ENCODE data around the gene FZD1. TPM values are rescaled to one million over a fixed set of nuclear protein-coding genes. Genes with fewer than 3 reads are reported as not detected.
A peak's percentile ranks its signal among the peaks of the same experiment; 100 is the strongest.

The FZD1 gene
- total and polyA plus RNA-seq, 10 donors = 0.61 to 7.7 (median 4.3) TPM

DNA sequence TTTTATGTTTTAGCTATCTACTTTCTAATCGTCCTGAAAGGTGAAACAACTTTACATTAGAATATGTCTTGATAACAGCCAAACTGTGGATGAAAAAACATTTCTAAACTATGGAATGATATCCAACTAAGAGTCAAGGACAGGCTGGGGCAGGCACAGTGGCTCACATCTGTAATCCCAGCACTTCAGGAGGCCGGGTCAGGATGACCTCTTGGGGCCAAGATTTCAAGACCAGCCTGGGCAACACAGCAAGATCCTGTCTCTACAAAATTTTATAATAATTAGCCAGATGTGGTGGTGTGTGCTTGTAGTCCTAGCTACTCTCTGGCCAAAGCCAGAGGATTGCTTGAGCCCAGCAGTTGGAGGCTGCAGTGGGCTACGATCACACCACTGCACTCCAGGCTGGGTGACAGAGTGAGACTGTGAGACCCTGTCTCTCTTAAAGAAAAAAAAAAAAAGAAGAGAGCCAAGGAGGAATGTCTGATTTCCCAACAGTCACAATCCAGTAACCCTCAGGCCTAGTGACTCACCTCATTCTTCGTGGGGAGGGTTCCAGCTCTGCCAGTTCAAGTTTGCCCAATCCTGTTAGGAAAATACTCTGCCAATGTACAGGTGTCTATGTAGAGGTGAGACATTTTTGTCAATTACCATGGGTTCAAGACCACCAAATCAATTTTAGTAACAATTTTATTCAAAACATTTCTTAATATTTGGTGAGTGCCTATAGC lies 14.6 kb upstream of the FZD1 start:
- H3K9me3 ChIP-seq = no peaks in the 10 kb centered on the region
- H3K36me3 ChIP-seq = no peaks in the 10 kb centered on the region
- TF ChIP-seq POLR2A (IDR thresholded peaks at IDR 0.05) = no peak
- TF ChIP-seq POLR2AphosphoS5 (IDR thresholded peaks at IDR 0.05) = no peak
- TF ChIP-seq, protein P1, sequence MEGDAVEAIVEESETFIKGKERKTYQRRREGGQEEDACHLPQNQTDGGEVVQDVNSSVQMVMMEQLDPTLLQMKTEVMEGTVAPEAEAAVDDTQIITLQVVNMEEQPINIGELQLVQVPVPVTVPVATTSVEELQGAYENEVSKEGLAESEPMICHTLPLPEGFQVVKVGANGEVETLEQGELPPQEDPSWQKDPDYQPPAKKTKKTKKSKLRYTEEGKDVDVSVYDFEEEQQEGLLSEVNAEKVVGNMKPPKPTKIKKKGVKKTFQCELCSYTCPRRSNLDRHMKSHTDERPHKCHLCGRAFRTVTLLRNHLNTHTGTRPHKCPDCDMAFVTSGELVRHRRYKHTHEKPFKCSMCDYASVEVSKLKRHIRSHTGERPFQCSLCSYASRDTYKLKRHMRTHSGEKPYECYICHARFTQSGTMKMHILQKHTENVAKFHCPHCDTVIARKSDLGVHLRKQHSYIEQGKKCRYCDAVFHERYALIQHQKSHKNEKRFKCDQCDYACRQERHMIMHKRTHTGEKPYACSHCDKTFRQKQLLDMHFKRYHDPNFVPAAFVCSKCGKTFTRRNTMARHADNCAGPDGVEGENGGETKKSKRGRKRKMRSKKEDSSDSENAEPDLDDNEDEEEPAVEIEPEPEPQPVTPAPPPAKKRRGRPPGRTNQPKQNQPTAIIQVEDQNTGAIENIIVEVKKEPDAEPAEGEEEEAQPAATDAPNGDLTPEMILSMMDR (IDR thresholded peaks at IDR 0.05 in 8 of 11, conservative IDR thresholded peaks at IDR 0.05 in 3 of 11) = no peak
- H3K4me3 ChIP-seq = no peak overlapping the region
- DNase-seq = no peak
- 66 to 85% (median 74%) methylated on average over 4 of the region's 4 CpGs for WGBS, 5 donors
- H3K27ac ChIP-seq = no peak overlapping the region
- intact Hi-C loops (cut with DNase I; ENCODE audit: low total_unique reads) = no loop called here
- no peaks in the 10 kb centered on the region for H3K27me3 ChIP-seq (replicated peaks in 1 of 7)
- no peaks in the 10 kb centered on the region for H3K4me1 ChIP-seq

DNA sequence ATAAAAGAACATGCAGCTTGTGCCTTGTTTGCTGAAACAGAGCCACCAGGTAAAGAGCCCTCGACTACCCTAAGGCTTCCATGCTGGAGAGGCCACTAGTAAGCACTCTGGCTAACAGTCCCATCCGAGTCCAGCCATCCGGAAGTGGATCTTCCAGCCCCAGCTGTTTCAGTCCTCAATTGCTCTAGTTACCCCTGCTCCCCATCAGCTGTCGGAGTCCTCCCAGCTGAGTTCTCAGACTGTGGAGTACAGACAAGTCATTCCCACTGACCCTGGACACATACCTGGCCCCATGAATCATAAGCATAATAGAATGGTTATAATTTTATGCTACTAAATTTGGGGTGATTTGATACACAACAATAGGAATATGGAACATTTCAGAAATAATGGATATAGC lies 13.5 kb upstream of the FZD1 start:
- TF ChIP-seq POLR2A (IDR thresholded peaks at IDR 0.05) (no peak), POLR2AphosphoS5 (IDR thresholded peaks at IDR 0.05) (no peak)
- TF ChIP-seq, protein P1 (IDR thresholded peaks at IDR 0.05 in 8 of 11, conservative IDR thresholded peaks at IDR 0.05 in 3 of 11) = no peak
- DNase-seq = no peak
- intact Hi-C loops (cut with DNase I; ENCODE audit: low total_unique reads) = no loop called here
- no peak overlapping the region for H3K27ac ChIP-seq
- H3K27me3 ChIP-seq (replicated peaks in 1 of 7) = no peaks in the 10 kb centered on the region
- no peak overlapping the region for H3K4me3 ChIP-seq
- no peaks in the 10 kb centered on the region for H3K36me3 ChIP-seq
- H3K9me3 ChIP-seq = peaks cover 0 to 8% (median under 1%) of the 10 kb centered on the region in 8 donors
- 84 to 93% (median 89%) methylated on average over 3 to 4 of the region's 4 CpGs for WGBS, 5 donors
- no peaks in the 10 kb centered on the region for H3K4me1 ChIP-seq

DNA sequence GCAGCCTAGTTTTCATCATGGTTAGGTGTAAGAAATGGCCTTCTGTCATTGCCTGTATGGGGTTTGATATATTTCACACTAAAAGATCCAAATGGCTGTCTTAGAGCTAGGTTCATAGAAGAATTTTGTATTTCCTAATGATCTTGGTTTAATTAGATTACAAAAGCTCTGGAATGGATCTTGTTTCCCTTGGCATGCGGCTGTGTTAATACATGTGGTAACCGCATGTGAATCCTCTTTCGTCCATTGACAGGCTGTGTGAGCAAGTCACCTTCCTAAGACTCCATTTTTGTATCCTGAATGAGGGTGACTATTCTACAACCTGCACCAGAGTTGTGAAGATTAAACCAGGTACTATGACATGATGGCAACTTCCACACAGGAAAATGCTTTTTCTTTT lies 12.4 kb upstream of the FZD1 start:
- H3K27me3 ChIP-seq (replicated peaks in 1 of 7) = no peaks in the 10 kb centered on the region
- no peak overlapping the region for H3K27ac ChIP-seq
- no peak for DNase-seq
- H3K9me3 ChIP-seq = peaks cover 0 to 19% (median 11%) of the 10 kb centered on the region in 8 donors
- no peaks in the 10 kb centered on the region for H3K4me1 ChIP-seq
- H3K4me3 ChIP-seq = no peak overlapping the region
- no peaks in the 10 kb centered on the region for H3K36me3 ChIP-seq
- 90 to 99% (median 95%) methylated on average over 3 of the region's 3 CpGs for WGBS, 5 donors
- intact Hi-C loops (cut with DNase I; ENCODE audit: low total_unique reads) = no loop called here
- TF ChIP-seq, protein P1 (IDR thresholded peaks at IDR 0.05 in 8 of 11, conservative IDR thresholded peaks at IDR 0.05 in 3 of 11) = no peak
- no peak for TF ChIP-seq POLR2A (IDR thresholded peaks at IDR 0.05)
- no peak for TF ChIP-seq POLR2AphosphoS5 (IDR thresholded peaks at IDR 0.05)

DNA sequence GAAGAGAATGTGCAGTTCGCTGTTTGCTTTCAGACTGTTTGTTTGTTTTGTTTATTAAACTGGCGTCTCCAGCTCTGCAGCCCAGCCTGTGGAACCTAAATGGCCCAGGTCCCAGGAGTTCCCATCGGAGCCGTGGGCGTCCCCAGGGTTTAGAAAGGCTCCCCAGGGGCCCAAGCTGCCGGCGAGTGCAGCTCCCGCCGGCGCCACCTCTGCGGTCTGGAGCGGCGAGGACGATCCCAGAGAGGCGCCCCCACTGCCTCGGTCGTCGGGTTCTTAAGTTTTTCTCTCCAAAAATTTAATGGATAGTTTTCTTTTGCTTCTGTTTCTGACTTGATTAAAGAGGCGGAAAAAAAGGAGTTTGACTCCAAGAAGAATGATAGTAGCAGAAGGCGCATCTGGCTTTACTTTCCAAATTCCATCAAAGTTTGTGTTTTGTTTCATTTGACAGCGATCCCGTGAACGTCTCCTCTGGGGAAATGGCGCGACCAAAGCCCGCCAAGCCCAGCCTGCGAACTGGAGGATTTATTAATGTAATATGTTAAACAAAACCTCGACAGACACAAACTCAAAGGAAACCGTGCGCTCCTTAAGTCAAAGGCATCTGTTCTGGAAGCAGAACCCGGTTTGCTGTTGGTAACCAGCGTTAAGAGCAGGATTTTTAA lies 718 bp upstream of the FZD1 start:
- TF ChIP-seq POLR2AphosphoS5 (IDR thresholded peaks at IDR 0.05) = peak in 1 of 3 donors; percentile 7
- TF ChIP-seq POLR2A (IDR thresholded peaks at IDR 0.05) = no peak
- Histone ChIP-seq H3K4me3 (peak overlapping the region; percentile 60 to 93 (median 80)), H3K27me3 (replicated peaks in 1 of 7) (peaks cover 0 to 58% (median 14%) of the 10 kb centered on the region in 7 donors), H3K4me1 (peaks cover 10 to 56% (median 30%) of the 10 kb centered on the region in 6 donors), H3K27ac (peak overlapping the region in 7 of 8 donors; percentile 86 to 91 (median 89)), H3K36me3 (no peaks in the 10 kb centered on the region), H3K9me3 (no peaks in the 10 kb centered on the region)
- intact Hi-C loops (cut with DNase I; ENCODE audit: low total_unique reads) = no loop called here
- peak; percentile 75 for DNase-seq
- WGBS, 5 donors = 1 to 2% (median 1%) methylated on average over 32 of the region's 32 CpGs
